H1 (cell line): Measurements from ENCODE around the gene RAP1A. TPM values are rescaled to one million over a fixed set of nuclear protein-coding genes. Genes with fewer than 3 reads are reported as not detected.

ENCODE experiments used
- CTCF ChIA-PET: fragments of 300-600 bp; sonication (Branson Sonifier 250); formaldehyde crosslinking; loops from one replicate; lab custom pipeline; 2021; ENCODE audit not compliant: partially characterized antibody; lab: Charles Lee
- POLR2A ChIA-PET: fragments of 300-600 bp; sonication (Branson Sonifier 250); formaldehyde crosslinking; loops from one replicate; lab custom pipeline; 2021; ENCODE audit warnings: inconsistent platforms; ENCODE audit not compliant: partially characterized antibody; lab: Charles Lee
- DNase-seq, 2 experiments: peaks; one replicate each; pipeline versions ENCODE4 v3.0.0 to v3.0.0-alpha.2; 2010 to 2022; ENCODE audit warnings: low spot score in 2 of 2, low read depth in 1 of 2, mixed read lengths in 1 of 2
- FAIRE-seq: peaks from 2 replicates; lab custom pipeline; 2011; peaks lifted over from hg19 to GRCh38; lab: Jason Lieb, UNC
- H2AFZ ChIP-seq: 2 replicates; pipeline ENCODE4 v1.8.1; 2012; ENCODE audit warnings: low read length, inconsistent platforms
- H2AK5ac ChIP-seq: 2 replicates; pipeline ENCODE4 v1.6.1; 2013; ENCODE audit warnings: low read depth, low read length
- H2BK120ac ChIP-seq: replicated peaks from 2 replicates; pipeline ENCODE3; 2013; ENCODE audit warnings: low read depth, low read length, inconsistent platforms
- H2BK12ac ChIP-seq: 2 replicates; pipeline ENCODE4 v1.6.1; 2013; ENCODE audit warnings: low read depth, low read length
- H2BK15ac ChIP-seq: 2 replicates; pipeline ENCODE4 v1.6.1; 2013; ENCODE audit warnings: low read length
- H2BK20ac ChIP-seq: 2 replicates; pipeline ENCODE4 v1.6.1; 2013; ENCODE audit warnings: low read length
- H2BK5ac ChIP-seq: 2 replicates; pipeline ENCODE4 v1.6.1; 2013; ENCODE audit warnings: low read depth, low read length
- H3K14ac ChIP-seq: 2 replicates; pipeline ENCODE4 v1.6.1; 2013; ENCODE audit warnings: inconsistent platforms; ENCODE audit not compliant: insufficient read length
- H3K18ac ChIP-seq: 2 replicates; pipeline ENCODE4 v1.6.1; 2013; ENCODE audit warnings: low read length; ENCODE audit errors: extremely low read depth
- H3K23ac ChIP-seq: 2 replicates; pipeline ENCODE4 v1.6.1; 2013; ENCODE audit warnings: inconsistent platforms; ENCODE audit not compliant: insufficient read length
- H3K23me2 ChIP-seq: 2 replicates; pipeline ENCODE4 v1.6.1; 2013; ENCODE audit warnings: low read depth, low read length
- H3K27ac ChIP-seq: 2 replicates; pipeline ENCODE4 v1.6.1; 2011; ENCODE audit warnings: low read depth, low read length, inconsistent platforms
- H3K27me3 ChIP-seq, 4 experiments: replicated peaks in 1 of 4; 1 replicate in 1 of 4; 2 replicates in 3 of 4; pipeline versions ENCODE4 v1.6.1 to v1.8.1; 2011 to 2013; ENCODE audit warnings: low read length in 3 of 4, mild to moderate bottlenecking in 3 of 4, inconsistent platforms in 2 of 4, mixed read lengths in 2 of 4, moderate library complexity in 1 of 4; ENCODE audit not compliant: control insufficient read depth in 3 of 4, insufficient read depth in 3 of 4; ENCODE audit errors: extremely low read depth in 1 of 4
- H3K36me3 ChIP-seq, 4 experiments: 2 replicates each; pipeline versions ENCODE4 v1.6.1 to v1.8.1; 2011 to 2013; ENCODE audit warnings: mild to moderate bottlenecking in 4 of 4, low read length in 3 of 4, moderate library complexity in 2 of 4, control low read depth in 1 of 4, inconsistent platforms in 1 of 4; ENCODE audit not compliant: insufficient read depth in 4 of 4, control insufficient read depth in 2 of 4
- H3K4ac ChIP-seq: replicated peaks from 2 replicates; pipeline ENCODE3; 2013; ENCODE audit warnings: low read length, low read depth, mixed read lengths, inconsistent platforms; ENCODE audit not compliant: insufficient read length
- H3K4me1 ChIP-seq, 4 experiments: replicated peaks in 1 of 4; 1 replicate in 1 of 4; 2 replicates in 3 of 4; pipeline versions ENCODE4 v1.6.1 to v1.8.1; 2011 to 2013; ENCODE audit warnings: low read length in 3 of 4, inconsistent platforms in 2 of 4, mixed read lengths in 1 of 4; ENCODE audit not compliant: insufficient read depth in 4 of 4, control insufficient read depth in 3 of 4
- H3K4me2 ChIP-seq, 2 experiments: 2 replicates each; pipeline versions ENCODE4 v1.6.1 to v1.8.1; 2011 to 2013; ENCODE audit warnings: low read depth in 2 of 2, low read length in 2 of 2, control low read depth in 1 of 2, inconsistent platforms in 1 of 2, mild to moderate bottlenecking in 1 of 2; ENCODE audit not compliant: insufficient read depth in 1 of 2
- H3K4me3 ChIP-seq, 4 experiments: fragments of 200-600, 300-600 bp in 1 of 4; sonication (generic), shearing (Covaris generic), sonication (Bioruptor Twin) in 1 of 4; 2 replicates each; pipeline versions ENCODE4 v1.5.1 to v1.8.1; 2011 to 2016; ENCODE audit warnings: low read length in 4 of 4, low read depth in 3 of 4, control low read depth in 2 of 4, inconsistent platforms in 2 of 4, mild to moderate bottlenecking in 2 of 4, mixed read lengths in 1 of 4, moderate library complexity in 1 of 4; ENCODE audit not compliant: insufficient read depth in 2 of 4; ENCODE audit errors: extremely low read depth in 1 of 4
- H3K56ac ChIP-seq: replicated peaks from 2 replicates; pipeline ENCODE3; 2013; ENCODE audit warnings: low read depth, mild to moderate bottlenecking, mixed read lengths, low read length, inconsistent platforms; ENCODE audit not compliant: insufficient read length
- H3K79me1 ChIP-seq: 2 replicates; pipeline ENCODE4 v1.6.1; 2013; ENCODE audit warnings: low read depth, low read length, control low read depth
- H3K79me2 ChIP-seq, 2 experiments: 2 replicates each; pipeline versions ENCODE4 v1.6.1 to v1.8.1; 2012 to 2013; ENCODE audit warnings: low read length in 2 of 2, mild to moderate bottlenecking in 2 of 2, inconsistent platforms in 1 of 2; ENCODE audit not compliant: insufficient read depth in 2 of 2, control insufficient read depth in 1 of 2
- H3K9ac ChIP-seq, 4 experiments: replicated peaks in 1 of 4; 1 replicate in 1 of 4; 2 replicates in 3 of 4; pipeline versions ENCODE4 v1.6.1 to v1.8.1; 2011 to 2013; ENCODE audit warnings: low read depth in 3 of 4, low read length in 3 of 4, control low read depth in 2 of 4, mild to moderate bottlenecking in 2 of 4, moderate library complexity in 2 of 4, inconsistent platforms in 1 of 4; ENCODE audit errors: extremely low read depth in 1 of 4
- H3K9me3 ChIP-seq, 2 experiments: 2 replicates each; pipeline versions ENCODE4 v1.6.1 to v1.8.1; 2012 to 2013; ENCODE audit warnings: mild to moderate bottlenecking in 2 of 2, moderate library complexity in 2 of 2, control low read depth in 1 of 2, inconsistent platforms in 1 of 2, low read depth in 1 of 2, low read length in 1 of 2, mixed read lengths in 1 of 2; ENCODE audit not compliant: insufficient read depth in 2 of 2
- H4K20me1 ChIP-seq, 2 experiments: replicated peaks in 1 of 2; 2 replicates each; pipeline versions ENCODE3 to v1.8.1; 2011 to 2013; ENCODE audit warnings: inconsistent platforms in 2 of 2, low read length in 2 of 2, mild to moderate bottlenecking in 1 of 2; ENCODE audit not compliant: insufficient read depth in 2 of 2, control insufficient read depth in 1 of 2
- H4K5ac ChIP-seq: 2 replicates; pipeline ENCODE4 v1.6.1; 2013; ENCODE audit warnings: low read length, low read depth, mixed read lengths, inconsistent platforms; ENCODE audit not compliant: insufficient read length
- H4K8ac ChIP-seq: 2 replicates; pipeline ENCODE4 v1.8.0; 2013; ENCODE audit warnings: mild to moderate bottlenecking, moderate library complexity, low read length, inconsistent platforms; ENCODE audit not compliant: insufficient read depth; ENCODE audit errors: extremely low read depth
- H4K91ac ChIP-seq: replicated peaks from 2 replicates; pipeline ENCODE3; 2013; ENCODE audit warnings: low read length, mixed read lengths, inconsistent platforms; ENCODE audit not compliant: insufficient read length
- CBX5 ChIP-seq: fragments of 300-800, 300-1000 bp; sonication (generic); IDR thresholded peaks from 2 replicates; pipeline ENCODE4 v1.7.1; 2016; ENCODE audit warnings: antibody characterized with exemption, low read length, low read depth
- CHD2 ChIP-seq: IDR thresholded peaks from 2 replicates; pipeline ENCODE4 v1.6.1; 2012; ENCODE audit warnings: low read length, improper control_type of control experiment
- CTCF ChIP-seq, 3 experiments: IDR thresholded peaks; 1 replicate in 2 of 3; 2 replicates in 1 of 3; pipeline versions ENCODE4 v1.5.1 to v1.6.1; 2011; ENCODE audit warnings: low read length in 3 of 3, mild to moderate bottlenecking in 3 of 3, inconsistent platforms in 2 of 3, low read depth in 1 of 3, moderate library complexity in 1 of 3; ENCODE audit not compliant: insufficient read depth in 1 of 3; ENCODE audit errors: control extremely low read depth in 1 of 3
- HDAC2 ChIP-seq, 2 experiments: fragments of 300-600 bp in 1 of 2; sonication (generic) in 1 of 2; IDR thresholded peaks; 2 replicates each; pipeline ENCODE4 v1.6.1; 2011 to 2012; ENCODE audit warnings: low read depth in 2 of 2, low read length in 2 of 2, mild to moderate bottlenecking in 2 of 2, moderate library complexity in 2 of 2, borderline replicate concordance in 1 of 2, inconsistent platforms in 1 of 2
- HDAC6 ChIP-seq: IDR thresholded peaks from one replicate; pipeline ENCODE4 v1.7.1; 2012; ENCODE audit warnings: low read depth, mild to moderate bottlenecking, inconsistent platforms, low read length, moderate library complexity
- MAFK ChIP-seq: IDR thresholded peaks from 2 replicates; pipeline ENCODE4 v1.6.1; 2012; ENCODE audit warnings: low read depth, mild to moderate bottlenecking, improper control_type of control experiment, low read length
- RFX5 ChIP-seq: IDR thresholded peaks from 2 replicates; pipeline ENCODE4 v1.6.1; 2011; ENCODE audit warnings: low read depth, low read length, improper control_type of control experiment, borderline replicate concordance
- SIRT6 ChIP-seq: IDR thresholded peaks from one replicate; pipeline ENCODE4 v1.7.1; 2012; ENCODE audit warnings: low read length, inconsistent platforms
- TAF1 ChIP-seq: IDR thresholded peaks from 2 replicates; pipeline ENCODE4 v1.6.1; 2011; ENCODE audit warnings: mild to moderate bottlenecking, low read depth, low read length
- TEAD4 ChIP-seq: IDR thresholded peaks from 2 replicates; pipeline ENCODE4 v1.6.1; 2012; ENCODE audit warnings: low read depth, low read length, inconsistent platforms, mixed read lengths
- WGBS, 2 experiments: shearing (Covaris generic) in 1 of 2; methylation state at CpG; one replicate each; pipeline versions ENCODE4 v1.1.6 to v1.1.7; 2013 to 2015; ENCODE audit warnings: low lambda C conversion rate in 2 of 2, mixed read lengths in 2 of 2, inconsistent platforms in 1 of 2, low coverage in 1 of 2, missing lambda C conversion rate in 1 of 2; ENCODE audit not compliant: insufficient replicate concordance in 2 of 2, insufficient coverage in 1 of 2, insufficient read length in 1 of 2; ENCODE audit errors: extremely low coverage in 1 of 2, missing lambda C conversion rate in 1 of 2; 5-methylcytosine and 5-hydroxymethylcytosine counted together
- polyA plus RNA-seq, 7 experiments: library from polyadenylated mRNA; depleted of rRNA in 3 of 7; stranded (reverse) in 5 of 7; unstranded in 2 of 7; fragments of >200 nt in 5 of 7; fragments of 200-250 nt in 2 of 7; gene quantifications; 1 replicate in 5 of 7; 2 replicates in 1 of 7; 4 replicates in 1 of 7; pipeline versions ENCODE4 v1.2.1 to v1.2.3, GENCODE V29; 2011 to 2013; ENCODE audit warnings: missing spikeins in 2 of 7, mixed read lengths in 2 of 7
- total RNA-seq: library from RNA; stranded (reverse); fragmentation: NEBNext Ultra II Directional; extraction: Animal tissue kit (Norgen Biotek cat#: 25700); gene quantifications from 2 replicates; pipeline ENCODE4 v1.2.1, GENCODE V29; 2021
- TF ChIP-seq, protein P1 (sequence below): IDR thresholded peaks from 2 replicates; pipeline ENCODE4 v1.6.1; 2012; ENCODE audit warnings: inconsistent platforms

RAP1A gene
- total and polyA plus RNA-seq, 2 of the 8 experiments (the other 6 are each of a cell fraction or from before 2014, with no cell fraction given): 10.9 to 35.8 TPM

DNA sequence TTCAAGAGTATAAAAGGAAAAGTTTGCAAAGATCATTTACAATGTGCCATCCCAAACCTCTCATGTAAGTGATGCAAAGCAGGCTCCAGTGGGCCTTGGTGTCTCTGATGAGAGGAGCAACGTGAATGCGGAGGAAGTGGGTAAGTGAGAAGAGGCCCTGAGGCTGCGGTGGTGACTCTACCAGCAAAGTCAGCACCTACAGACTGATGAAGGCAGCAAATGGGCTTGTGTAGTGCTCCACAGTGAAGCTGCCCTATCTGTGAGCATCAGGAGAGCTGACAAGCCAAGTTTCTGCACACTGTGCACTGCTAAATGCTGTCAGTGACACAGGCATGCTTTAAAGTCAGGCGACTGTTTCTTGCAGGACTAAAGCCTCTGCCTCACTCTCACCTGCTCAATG, 15.6 kb upstream of the RAP1A start:
- TF ChIP-seq SIRT6 (no peak), HDAC2 (IDR thresholded peaks at IDR 0.05; ENCODE audit: borderline replicate concordance in 1 of 2, low read depth in 2 of 2, low read length in 2 of 2) (no peak), CTCF (IDR thresholded peaks at IDR 0.05; ENCODE audit: control extremely low read depth in 1 of 3, insufficient read depth in 1 of 3, low read depth in 1 of 3, low read length in 3 of 3) (no peak), MAFK (no peak), TEAD4 (no peak), HDAC6 (no peak), TAF1 (no peak), CHD2 (no peak), RFX5 (no peak), CBX5 (no peak)
- TF ChIP-seq, protein P1, sequence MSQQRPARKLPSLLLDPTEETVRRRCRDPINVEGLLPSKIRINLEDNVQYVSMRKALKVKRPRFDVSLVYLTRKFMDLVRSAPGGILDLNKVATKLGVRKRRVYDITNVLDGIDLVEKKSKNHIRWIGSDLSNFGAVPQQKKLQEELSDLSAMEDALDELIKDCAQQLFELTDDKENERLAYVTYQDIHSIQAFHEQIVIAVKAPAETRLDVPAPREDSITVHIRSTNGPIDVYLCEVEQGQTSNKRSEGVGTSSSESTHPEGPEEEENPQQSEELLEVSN: no peak
- Histone ChIP-seq H3K36me3 (0 out of 8 replicates have a peak, but pooled peaks cover 0 to 2% (median 0%) of the 10 kb centered on the region in 4 experiments), H3K4me2 (no peak overlapping the region), H3K23me2 (no peaks in the 10 kb centered on the region), H4K20me1 (no peaks in the 10 kb centered on the region), H2BK12ac (no peak overlapping the region), H2BK5ac (no peak overlapping the region), H3K79me1 (no peaks in the 10 kb centered on the region), H4K91ac (no peak overlapping the region), H3K9me3 (peaks cover 2 to 15% of the 10 kb centered on the region in 2 experiments; a peak in 3 of 4 replicates), H3K23ac (no peak overlapping the region), H2AFZ (no peak overlapping the region; the same call in 1 of the 2 replicates), H3K4ac (no peak overlapping the region), H3K9ac (no peak overlapping the region), H2BK15ac (no peak overlapping the region; the same call in 1 of the 2 replicates), H2BK120ac (no peak overlapping the region), H2AK5ac (no peak overlapping the region), H3K79me2 (no peaks in the 10 kb centered on the region; a peak in 1 of 4 replicates), H3K14ac (no peak overlapping the region), H3K27ac (no peak overlapping the region), H4K5ac (no peak overlapping the region), H3K18ac (no peak overlapping the region), H2BK20ac (no peak overlapping the region), H3K27me3 (no peaks in the 10 kb centered on the region), H3K4me1 (no peaks in the 10 kb centered on the region), H3K4me3 (no peak overlapping the region), H3K56ac (no peak overlapping the region), H4K8ac (no peak overlapping the region)
- ChIA-PET POLR2A (no interaction called here), CTCF (interaction anchor here (1.2 kb wide), 1 partner anchor 9 kb away, joined by 3 read pairs; no protein-coding TSS in a partner anchor)
- WGBS, 2 experiments: 86% methylated on average over 4 of the region's 4 CpGs; no CpG with 5 or more reads in 1 of the 2 experiments
- DNase-seq: no peak
- FAIRE-seq: no peak
